Astrocyte of the spinal cord (primary cell): ENCODE measurements around the gene SLC13A3.

Source experiments
- DNase-seq: peaks from one replicate; pipeline ENCODE4 v3.0.0; 2011; ENCODE audit warnings: low read depth, low spot score
- H3K4me3 ChIP-seq: 2 replicates; pipeline ENCODE4 v1.5.1; 2011; ENCODE audit warnings: low read depth, mild to moderate bottlenecking, low read length, moderate library complexity
- CTCF ChIP-seq: IDR thresholded peaks from 2 replicates; pipeline ENCODE4 v1.5.1; 2012; ENCODE audit warnings: low read depth, mild to moderate bottlenecking, low read length, inconsistent platforms
- in situ Hi-C: cut with HindIII; loops from 2 replicates; pipeline ENCODE4 v1.10.0; 2017; ENCODE audit warnings: low sequenced_read_pairs

Gene SLC13A3

GRCh38 chr20:46606817-46607190 is 44.5 kb downstream of the SLC13A3 start:
- H3K4me3 ChIP-seq, result no peak overlapping the region
- DNase-seq, result no peak
- no peak for TF ChIP-seq CTCF
- in situ Hi-C loops, result no loop called here

- no peak for DNase-seq
- no peak for TF ChIP-seq CTCF
- H3K4me3 ChIP-seq, result no peak overlapping the region
- in situ Hi-C loops, result no loop called here
These were observed 45.1 kb downstream of the SLC13A3 start for GRCh38 chr20:46605978-46606816.

- in situ Hi-C loops, result no loop called here
- no peak for TF ChIP-seq CTCF
These were observed 46.1 kb downstream of the SLC13A3 start for GRCh38 chr20:46605181-46605580.

GRCh38 chr20:46604551-46605133 is 46.6 kb downstream of the SLC13A3 start:
- TF ChIP-seq CTCF, result no peak
- no peak overlapping the region for H3K4me3 ChIP-seq
- in situ Hi-C loops, result no loop called here
- no peak for DNase-seq

More at GRCh38 chr20:46605181-46605580, 46.1 kb downstream of the SLC13A3 start:
- no peak for DNase-seq
- no peak overlapping the region for H3K4me3 ChIP-seq

GRCh38 chr20:46602429-46602828 is 48.8 kb downstream of the SLC13A3 start:
- H3K4me3 ChIP-seq, result no peak overlapping the region
- DNase-seq, result no peak
- no peak for TF ChIP-seq CTCF
- in situ Hi-C loops, result no loop called here

GRCh38 chr20:46601603-46602122 is 49.6 kb downstream of the SLC13A3 start:
- no peak overlapping the region for H3K4me3 ChIP-seq
- no peak for TF ChIP-seq CTCF
- DNase-seq, result no peak
- in situ Hi-C loops, result no loop called here
